ENCODE measurements around the gene ARNT2.

ARNT2 gene

DNA sequence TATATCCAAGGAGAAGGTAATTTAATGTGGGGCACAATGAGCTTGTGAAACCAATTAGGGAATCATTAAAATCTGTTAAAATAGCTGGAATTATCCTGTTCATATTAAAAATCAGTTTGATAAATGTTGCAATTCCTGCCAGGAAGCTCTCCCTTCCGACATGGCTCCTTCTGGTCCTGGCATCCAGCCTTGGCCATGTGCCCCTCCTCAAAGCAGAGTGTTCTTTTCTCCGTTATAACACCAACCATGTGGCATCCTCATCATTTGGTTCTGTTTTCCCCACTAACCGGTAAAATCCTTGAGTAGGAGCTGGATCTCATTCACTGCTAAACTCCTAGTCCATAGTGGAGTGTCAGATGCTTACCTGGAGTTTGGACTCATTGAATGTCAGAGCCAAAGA is 127.2 kb downstream of the ARNT2 start:
- in situ Hi-C loops (cut with HindIII; ENCODE audit: low sequenced_read_pairs), result no loop called here
- no peak for DNase-seq (ENCODE audit: low read depth)
- H3K4me3 ChIP-seq (ENCODE audit: low read depth, low read length), result no peak overlapping the region
- TF ChIP-seq, protein P1, sequence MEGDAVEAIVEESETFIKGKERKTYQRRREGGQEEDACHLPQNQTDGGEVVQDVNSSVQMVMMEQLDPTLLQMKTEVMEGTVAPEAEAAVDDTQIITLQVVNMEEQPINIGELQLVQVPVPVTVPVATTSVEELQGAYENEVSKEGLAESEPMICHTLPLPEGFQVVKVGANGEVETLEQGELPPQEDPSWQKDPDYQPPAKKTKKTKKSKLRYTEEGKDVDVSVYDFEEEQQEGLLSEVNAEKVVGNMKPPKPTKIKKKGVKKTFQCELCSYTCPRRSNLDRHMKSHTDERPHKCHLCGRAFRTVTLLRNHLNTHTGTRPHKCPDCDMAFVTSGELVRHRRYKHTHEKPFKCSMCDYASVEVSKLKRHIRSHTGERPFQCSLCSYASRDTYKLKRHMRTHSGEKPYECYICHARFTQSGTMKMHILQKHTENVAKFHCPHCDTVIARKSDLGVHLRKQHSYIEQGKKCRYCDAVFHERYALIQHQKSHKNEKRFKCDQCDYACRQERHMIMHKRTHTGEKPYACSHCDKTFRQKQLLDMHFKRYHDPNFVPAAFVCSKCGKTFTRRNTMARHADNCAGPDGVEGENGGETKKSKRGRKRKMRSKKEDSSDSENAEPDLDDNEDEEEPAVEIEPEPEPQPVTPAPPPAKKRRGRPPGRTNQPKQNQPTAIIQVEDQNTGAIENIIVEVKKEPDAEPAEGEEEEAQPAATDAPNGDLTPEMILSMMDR (IDR thresholded peaks at IDR 0.05; ENCODE audit: low read depth, low read length, missing control alignments), result no peak

DNA sequence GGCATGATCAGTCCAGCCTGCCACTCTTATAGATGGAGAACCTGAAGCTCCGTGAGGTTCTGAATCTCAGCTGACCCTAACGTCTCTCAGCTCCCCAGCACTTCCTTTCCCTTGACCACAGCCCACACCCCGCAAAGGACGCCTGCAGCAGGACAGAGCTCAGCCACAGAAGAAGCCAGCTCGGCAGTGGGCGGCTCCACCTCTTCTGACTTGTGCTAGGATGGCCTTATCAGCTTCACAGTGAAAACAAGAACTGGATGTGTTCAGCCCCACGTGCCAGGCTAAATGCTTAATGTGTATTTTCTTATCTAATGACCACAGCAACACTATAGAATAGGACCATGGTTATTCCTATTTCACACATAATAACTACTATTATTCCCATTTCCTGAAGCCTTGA is 127.6 kb downstream of the ARNT2 start:
- TF ChIP-seq, protein P1 (IDR thresholded peaks at IDR 0.05; ENCODE audit: low read depth, low read length, missing control alignments), result no peak
- DNase-seq (ENCODE audit: low read depth), result no peak
- no peak overlapping the region for H3K4me3 ChIP-seq (ENCODE audit: low read depth, low read length)
- in situ Hi-C loops (cut with HindIII; ENCODE audit: low sequenced_read_pairs), result no loop called here

DNA sequence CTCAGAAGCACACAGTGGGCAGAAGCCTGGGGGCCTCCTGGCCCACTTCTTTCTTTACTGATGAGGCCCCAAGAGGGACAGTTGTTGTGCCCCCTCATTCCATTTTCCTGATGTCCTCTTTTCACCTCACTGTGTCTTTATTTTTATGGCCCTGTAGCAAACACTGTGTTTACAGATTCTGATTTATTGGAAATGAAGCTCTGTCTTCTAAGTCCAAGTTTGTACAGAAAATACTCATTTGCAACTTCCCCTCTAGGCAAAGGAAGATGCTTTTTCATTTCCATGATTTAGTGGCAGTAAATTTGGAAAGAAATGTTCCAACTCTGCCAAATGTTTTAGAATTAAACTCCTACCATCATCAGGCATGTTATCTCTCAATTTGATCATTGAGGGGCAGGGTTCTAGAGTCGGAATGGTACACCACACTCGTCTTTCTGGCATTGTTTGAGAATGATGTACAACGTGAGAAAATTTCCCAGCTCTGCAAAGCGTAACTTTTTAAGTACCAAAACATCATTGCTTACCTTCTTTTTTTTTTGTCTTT is 129.7 kb downstream of the ARNT2 start:
- in situ Hi-C loops (cut with HindIII; ENCODE audit: low sequenced_read_pairs), result no loop called here
- DNase-seq (ENCODE audit: low read depth), result no peak
- TF ChIP-seq, protein P1 (IDR thresholded peaks at IDR 0.05; ENCODE audit: low read depth, low read length, missing control alignments), result no peak
- no peak overlapping the region for H3K4me3 ChIP-seq (ENCODE audit: low read depth, low read length)

DNA sequence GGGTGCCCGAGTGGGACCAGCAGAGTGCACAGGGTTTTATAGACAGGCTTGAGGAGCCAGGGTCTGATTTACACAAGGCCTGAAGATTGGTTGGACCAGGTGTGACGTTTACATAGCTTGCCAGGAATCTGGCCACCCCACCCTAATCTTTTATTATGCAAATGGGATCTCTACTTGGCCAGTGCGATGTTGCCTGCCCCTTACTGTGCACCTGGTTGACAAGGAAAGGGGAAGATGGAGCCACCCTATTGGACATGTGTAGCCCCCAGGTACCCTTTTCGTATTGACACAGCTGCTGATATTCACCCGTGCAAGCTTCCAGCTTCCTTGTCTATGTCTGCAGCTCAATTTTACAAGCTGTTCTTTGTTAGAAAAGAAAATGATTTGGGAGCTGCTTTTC is 132.0 kb downstream of the ARNT2 start:
- TF ChIP-seq, protein P1 (IDR thresholded peaks at IDR 0.05; ENCODE audit: low read depth, low read length, missing control alignments), result no peak
- no peak for DNase-seq (ENCODE audit: low read depth)
- H3K4me3 ChIP-seq (ENCODE audit: low read depth, low read length), result no peak overlapping the region
- in situ Hi-C loops (cut with HindIII; ENCODE audit: low sequenced_read_pairs), result no loop called here

DNA sequence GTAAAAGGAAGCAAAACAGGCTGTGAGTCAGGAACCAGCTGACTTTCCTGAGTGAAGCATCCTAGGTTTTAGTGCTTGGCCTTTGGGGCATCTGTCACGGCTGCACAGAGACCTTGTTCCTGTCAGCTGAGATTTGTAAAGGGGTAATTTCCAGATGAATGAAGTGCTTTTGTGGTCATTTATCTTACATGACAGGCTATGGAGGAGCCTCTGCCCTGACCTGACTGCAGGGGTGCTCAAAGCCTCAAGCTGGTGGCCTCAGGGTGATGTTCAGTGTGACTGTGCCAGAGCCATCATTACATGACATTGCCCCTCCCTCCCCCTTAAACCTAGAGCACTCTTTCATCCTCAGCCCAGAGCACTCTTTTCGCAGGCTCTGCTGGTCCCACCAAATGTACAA is 132.5 kb downstream of the ARNT2 start:
- in situ Hi-C loops (cut with HindIII; ENCODE audit: low sequenced_read_pairs), result no loop called here
- DNase-seq (ENCODE audit: low read depth), result no peak
- TF ChIP-seq, protein P1 (IDR thresholded peaks at IDR 0.05; ENCODE audit: low read depth, low read length, missing control alignments), result no peak
- H3K4me3 ChIP-seq (ENCODE audit: low read depth, low read length), result no peak overlapping the region

DNA sequence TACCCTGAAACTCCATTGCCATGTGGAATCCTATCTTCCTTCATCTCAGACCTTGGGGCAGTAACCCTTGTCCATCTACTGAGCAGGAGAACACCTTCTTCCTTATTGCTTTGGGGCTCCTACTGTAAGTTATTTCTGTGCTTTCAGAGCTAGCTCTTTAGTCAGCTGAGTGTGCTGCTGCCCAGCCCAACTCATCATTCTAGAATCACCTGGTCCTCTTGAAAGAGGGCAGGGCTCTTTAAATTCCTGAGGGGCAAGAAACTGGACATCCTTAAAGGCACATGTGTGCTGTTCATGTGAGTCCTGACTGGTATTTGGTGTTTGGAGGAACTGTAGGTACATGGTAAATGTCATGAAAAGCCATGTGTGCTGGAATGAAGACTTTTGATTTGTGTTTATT is 140.9 kb downstream of the ARNT2 start:
- in situ Hi-C loops (cut with HindIII; ENCODE audit: low sequenced_read_pairs), result loop anchor here (5.0 kb wide), 1 partner anchor 63 kb away; no protein-coding TSS in a partner anchor
- TF ChIP-seq, protein P1 (IDR thresholded peaks at IDR 0.05; ENCODE audit: low read depth, low read length, missing control alignments), result no peak
- H3K4me3 ChIP-seq (ENCODE audit: low read depth, low read length), result no peak overlapping the region
- DNase-seq (ENCODE audit: low read depth), result no peak

All from astrocyte of the cerebellum (primary cell).